ENCODE data around the gene PNPLA1. TPM values are rescaled to one million over a fixed set of nuclear protein-coding genes. Genes with fewer than 3 reads are reported as not detected.

Gene PNPLA1
- total RNA-seq, 4 donors from 2014 or later: 0.37 TPM; not detected in 3

DNA sequence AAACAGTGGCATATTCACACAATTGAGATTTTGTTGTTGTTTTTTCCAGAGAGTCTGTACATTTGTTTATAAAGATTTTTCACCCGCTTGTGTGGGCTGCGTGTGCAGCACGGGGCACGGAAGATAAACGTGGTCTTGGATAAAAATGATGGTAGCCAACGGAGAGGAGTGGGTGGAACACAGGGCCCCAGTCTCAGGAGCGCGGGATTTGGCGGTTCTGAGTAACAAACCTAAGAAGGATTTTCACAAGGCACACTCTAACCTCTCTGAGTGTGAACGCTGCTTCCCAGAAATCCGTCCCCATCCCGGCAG lies 70.4 kb downstream of the PNPLA1 start:
- no peak for DNase-seq (ENCODE audit: low spot score)
- TF ChIP-seq, protein P1, sequence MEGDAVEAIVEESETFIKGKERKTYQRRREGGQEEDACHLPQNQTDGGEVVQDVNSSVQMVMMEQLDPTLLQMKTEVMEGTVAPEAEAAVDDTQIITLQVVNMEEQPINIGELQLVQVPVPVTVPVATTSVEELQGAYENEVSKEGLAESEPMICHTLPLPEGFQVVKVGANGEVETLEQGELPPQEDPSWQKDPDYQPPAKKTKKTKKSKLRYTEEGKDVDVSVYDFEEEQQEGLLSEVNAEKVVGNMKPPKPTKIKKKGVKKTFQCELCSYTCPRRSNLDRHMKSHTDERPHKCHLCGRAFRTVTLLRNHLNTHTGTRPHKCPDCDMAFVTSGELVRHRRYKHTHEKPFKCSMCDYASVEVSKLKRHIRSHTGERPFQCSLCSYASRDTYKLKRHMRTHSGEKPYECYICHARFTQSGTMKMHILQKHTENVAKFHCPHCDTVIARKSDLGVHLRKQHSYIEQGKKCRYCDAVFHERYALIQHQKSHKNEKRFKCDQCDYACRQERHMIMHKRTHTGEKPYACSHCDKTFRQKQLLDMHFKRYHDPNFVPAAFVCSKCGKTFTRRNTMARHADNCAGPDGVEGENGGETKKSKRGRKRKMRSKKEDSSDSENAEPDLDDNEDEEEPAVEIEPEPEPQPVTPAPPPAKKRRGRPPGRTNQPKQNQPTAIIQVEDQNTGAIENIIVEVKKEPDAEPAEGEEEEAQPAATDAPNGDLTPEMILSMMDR (IDR thresholded peaks at IDR 0.05): no peak
- no peak for ATAC-seq (ENCODE audit: low FRiP score)

DNA sequence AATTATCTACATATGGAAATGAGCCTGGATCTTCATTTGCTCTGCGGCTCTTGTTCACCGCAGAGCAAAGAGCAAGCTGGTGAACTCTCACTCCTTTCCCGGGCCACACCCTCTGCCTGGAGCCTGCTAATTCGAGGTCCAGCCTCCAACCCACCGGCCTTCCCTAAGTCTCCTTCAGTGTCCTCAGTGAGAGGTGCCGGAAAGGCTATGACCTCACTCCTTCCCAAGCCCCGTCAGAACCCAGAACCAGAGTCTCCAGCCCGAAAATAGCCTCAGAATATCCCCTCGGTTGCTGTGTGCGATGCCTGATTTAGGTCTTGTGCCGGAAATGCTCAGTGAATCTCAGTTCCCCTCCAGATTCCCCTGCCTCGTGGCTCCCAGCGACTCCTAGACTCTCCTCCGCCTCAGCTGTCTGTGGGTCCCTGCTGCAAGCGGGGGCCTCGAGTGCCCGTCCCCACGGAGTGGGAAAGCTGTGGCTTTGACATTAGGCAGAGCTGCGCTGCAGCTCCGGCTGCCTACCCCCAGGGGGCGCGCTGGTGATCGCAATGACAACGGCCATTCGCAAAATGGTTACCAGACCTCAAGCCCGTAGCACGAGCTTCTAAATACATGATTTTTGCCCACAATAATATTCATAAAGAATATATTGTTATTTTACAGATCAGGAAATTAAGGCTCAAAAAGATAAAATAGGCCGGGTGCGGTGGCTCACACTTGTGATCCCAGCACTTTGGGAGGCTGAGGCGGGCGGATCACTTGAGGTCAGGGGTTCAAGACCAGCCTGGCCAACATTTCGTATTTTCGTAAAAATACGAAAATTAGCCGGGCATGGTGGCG lies 71.0 kb downstream of the PNPLA1 start:
- peak; percentile 86 for ATAC-seq (ENCODE audit: low FRiP score)

DNA sequence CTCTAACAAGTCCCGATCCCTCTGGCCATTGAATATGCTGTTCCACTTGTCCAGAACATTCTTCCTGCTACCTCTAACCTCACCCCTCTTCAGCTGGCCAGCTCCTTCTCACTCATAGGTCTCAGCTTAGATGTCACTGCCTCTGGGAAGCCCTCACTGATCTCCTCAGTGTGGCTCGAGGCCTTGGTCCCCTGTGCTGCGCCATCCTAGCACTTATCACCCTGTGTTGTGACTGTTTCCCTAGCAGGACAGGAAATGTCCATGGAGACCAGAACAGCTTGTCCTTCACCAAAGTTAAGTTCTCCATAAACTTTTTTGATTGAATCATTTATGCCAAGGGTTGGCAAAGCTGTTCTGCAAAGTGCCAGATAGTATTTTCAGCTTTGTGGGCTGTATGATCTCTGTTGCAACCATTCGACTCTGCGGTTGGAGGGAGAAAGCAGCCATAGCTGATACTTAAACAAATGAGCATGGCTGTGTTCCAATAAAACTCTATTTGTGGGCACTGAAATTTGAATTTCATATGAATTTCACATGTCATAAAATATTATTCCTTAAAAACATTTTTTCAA lies 73.3 kb downstream of the PNPLA1 start:
- ATAC-seq (ENCODE audit: low FRiP score): no peak
- TF ChIP-seq, protein P1 (IDR thresholded peaks at IDR 0.05): no peak

More for the DNA sequence above, 71.0 kb downstream of the PNPLA1 start:
- peak; percentile 82 for DNase-seq (ENCODE audit: low spot score)
- TF ChIP-seq, protein P1 (IDR thresholded peaks at IDR 0.05): peak in 2 of 3 donors; percentile 54 to 84

DNA sequence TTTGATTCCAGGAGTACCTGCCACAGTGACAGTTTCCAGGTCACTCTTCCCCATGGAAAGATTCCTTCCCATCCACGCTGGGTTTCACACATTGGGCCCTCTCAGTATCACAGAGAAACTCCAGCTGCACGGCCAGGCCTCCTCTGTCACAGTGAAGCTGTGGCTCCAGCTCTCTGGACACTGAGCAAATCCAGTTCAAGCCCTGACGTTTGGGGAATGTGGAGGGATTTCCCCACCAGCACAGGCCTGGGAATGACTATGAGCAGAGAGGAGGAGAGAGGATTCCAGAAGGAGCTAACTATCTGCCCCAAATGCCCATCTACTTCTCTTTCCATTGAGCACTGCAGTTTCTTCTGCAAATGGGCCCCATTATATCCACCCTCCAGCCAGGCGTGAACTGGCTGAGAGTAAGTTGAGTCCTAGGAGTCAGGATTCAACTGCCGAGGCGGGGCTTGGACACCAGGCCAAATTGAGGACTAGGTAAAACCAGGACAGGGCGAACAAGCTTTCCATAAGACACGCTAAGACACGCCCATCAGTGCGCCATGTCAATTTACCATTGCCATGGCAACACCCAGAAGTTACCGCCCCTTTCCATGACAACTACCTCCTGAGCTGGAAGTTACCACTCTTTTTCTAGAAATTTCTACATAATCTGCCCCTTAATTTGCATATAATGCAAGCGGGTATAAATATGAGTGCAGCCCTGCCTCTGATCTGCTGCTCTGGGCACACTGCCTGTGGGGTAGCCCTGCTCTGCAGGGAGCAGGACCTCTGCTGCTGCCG lies 76.0 kb downstream of the PNPLA1 start:
- DNase-seq (ENCODE audit: low spot score) (no peak), ATAC-seq (ENCODE audit: low FRiP score) (no peak)
- TF ChIP-seq, protein P1 (IDR thresholded peaks at IDR 0.05): no peak

More for the DNA sequence above, 73.3 kb downstream of the PNPLA1 start:
- DNase-seq (ENCODE audit: low spot score): no peak

DNA sequence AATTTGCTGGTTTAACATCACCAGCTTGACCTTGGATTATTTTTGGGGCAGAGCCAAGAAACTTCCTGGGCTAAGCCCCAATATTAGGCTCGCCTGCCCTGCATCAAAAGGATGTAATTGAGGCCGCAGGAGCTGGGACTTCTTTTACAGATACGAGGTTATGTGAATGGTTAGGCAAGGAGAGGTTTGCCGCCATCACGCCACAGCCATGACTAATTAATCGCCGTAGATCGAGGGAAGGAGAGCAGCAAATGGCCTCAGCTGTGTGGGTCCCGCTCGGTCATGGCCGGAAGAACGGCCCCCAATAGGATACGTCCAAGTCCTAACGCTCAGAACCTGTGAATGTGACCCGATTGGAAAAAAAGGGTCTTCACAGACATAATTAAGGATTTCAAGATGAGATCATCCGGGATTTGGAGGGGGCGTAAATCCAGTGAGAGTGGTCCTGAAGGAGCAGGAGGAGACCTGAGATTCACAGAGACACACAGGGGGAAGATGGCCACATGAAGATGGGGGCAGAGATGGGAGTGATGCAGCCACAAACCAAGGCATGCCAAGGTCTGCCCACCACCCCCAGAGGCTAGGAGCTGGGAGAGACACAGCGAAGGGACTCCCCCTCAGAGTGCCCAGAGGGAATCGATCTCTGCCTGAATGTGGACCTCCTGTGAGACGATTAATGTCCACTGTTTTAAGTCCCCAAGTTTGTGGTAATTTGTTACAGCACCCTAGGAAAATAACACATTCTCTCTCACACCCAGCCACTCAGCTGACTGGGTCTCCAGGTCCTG lies 76.8 kb downstream of the PNPLA1 start:
- TF ChIP-seq, protein P1 (IDR thresholded peaks at IDR 0.05): no peak
- DNase-seq (ENCODE audit: low spot score) (no peak), ATAC-seq (ENCODE audit: low FRiP score) (no peak)

DNA sequence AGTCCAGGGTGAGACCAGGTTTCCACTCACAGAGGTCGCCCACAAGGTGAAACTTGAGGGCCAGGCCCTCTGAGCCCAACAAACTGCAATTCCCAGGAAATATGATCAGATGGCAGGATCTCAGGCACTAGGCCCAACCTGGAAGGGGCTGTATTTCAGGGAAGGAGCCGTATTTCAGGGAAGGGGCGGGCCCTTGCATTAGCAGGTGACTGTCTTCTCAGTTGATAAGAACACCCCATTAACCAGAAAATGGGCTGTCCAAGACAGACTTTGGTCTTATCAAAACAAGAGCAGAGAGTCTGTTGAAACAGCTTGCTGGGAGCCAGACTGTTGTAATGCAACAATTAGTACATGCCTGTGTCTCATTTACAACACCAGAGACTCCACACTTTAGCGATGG lies 77.8 kb downstream of the PNPLA1 start:
- ATAC-seq (ENCODE audit: low FRiP score) (peak; percentile 13), DNase-seq (ENCODE audit: low spot score) (no peak)
- TF ChIP-seq, protein P1 (IDR thresholded peaks at IDR 0.05): no peak
